Stimulated activated CD4-positive, alpha-beta T cell treated with anti-CD3 and anti-CD28 coated beads, Interleukin-4, amount 100 ng/mL, for 1 hour (primary cell): Measurements from ENCODE around the gene VASH1.

Source experiments
- DNase-seq: peaks from one replicate; pipeline ENCODE4 v3.0.0-alpha.2; 2020

Gene VASH1

DNA sequence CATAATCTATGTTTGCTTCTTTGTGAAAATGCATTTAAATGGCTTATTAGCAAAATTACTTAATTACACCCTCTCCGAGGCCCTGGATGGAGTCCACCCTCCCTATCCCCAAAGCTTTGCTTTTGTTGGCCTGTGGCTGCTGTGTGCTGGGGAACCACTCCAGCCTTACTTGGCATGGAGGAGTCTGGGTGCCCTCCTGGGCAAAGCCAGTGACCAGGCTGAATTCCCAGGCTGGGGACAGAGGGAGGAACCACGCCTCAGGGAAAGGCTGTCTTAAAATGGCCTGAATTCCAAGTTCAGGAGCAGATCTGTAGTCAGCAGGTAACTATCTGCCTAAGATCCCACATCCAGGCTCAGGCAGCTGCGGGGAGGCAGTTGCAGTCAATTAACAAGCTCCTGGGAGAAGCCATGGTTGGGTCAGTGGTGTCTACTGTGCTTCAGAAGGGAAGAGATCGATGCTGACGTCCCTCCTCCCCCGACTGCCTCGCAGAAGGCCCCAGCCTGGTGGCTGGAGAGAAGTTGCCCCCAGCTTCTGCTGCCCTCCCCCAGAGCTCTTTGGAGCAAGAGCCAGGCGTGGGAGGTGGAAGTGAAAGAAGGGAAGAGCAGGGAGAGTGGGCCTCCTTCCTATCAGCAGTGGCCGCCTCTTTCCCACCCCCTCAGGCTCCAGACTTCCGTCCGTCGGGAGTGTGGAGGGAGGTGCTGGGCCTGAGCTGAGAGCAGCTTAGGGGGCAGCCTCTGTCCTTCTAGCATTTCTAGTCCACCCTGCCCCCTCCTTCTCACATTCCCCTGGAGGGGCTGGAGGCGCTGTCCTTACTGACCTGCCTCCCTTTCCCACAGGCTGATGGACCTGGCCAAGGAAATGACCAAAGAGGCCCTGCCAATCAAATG, 11.3 kb downstream of the VASH1 start:
- DNase-seq, result no peak

DNA sequence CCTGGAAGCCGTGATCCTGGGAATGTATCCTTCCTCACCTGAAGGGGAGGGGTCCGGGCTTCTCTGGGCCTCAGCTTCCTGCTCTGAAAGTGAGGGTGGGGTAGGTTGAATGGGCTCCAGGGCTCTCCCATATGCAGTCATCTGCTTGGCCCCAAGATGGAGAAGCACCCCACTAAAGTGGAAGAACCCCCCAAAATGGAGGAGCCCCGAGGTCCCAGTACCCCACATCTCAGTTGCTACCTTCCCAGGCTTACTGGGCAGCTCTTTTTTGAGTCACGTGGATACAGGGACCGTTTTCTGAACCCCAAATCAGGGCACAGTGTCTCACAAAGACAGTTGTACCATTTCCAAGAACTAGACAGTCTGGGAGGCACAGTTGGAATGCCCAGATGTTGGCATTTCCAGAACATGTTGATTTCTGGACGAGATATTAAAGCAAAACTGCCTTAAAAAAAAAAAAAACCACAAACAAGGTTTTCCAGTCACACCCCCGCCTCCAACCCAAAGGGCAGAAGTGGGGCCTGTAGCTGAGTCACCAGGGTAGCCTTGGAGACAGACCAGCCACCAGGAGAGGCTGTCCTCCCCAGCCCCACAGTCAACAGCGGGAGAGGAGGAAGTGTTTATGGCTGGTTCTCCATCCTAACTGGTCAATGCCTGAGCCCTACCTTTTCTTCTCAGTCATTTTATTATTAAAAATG, 12.1 kb downstream of the VASH1 start:
- DNase-seq, result no peak

DNA sequence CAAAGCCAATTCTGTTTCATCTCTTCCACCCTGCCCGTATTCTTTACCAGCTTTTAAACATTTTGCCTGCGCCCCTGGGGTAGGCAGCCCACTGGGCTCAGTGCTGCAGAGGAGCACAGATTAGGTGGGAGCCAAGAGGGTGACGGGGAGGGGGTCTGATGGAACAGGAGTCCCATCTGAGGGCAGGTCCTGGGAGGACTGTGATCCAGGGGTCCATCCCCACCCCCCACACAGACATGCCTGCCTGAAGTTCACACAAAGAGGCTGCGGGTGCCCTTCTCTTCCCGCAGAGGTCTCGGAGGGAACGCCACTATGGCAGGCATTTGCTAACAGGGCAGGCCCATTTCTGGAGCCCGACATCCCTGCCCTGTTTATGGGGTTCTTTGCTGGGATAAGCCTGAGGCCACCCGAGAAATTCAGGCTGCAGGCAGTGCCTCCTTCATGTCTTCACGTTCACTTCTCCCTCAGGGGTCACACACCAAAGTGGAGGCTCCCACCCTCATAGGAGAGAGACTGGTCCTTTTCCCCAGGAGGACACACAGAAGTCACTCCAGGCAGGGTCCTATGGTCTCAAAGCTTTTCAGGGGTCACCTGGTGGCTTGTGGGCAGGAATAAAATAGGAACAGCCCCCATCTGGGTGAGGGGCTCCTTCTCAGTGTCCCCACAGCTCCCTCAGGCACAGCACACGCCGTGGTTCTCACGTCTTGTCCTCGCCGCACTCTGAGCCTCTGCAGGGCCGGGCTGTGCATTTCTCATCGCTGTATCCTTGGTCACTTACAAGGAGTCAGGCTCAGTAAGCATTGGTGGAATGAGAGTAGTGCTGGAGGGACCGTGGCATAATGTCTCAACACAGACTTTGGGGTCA, 12.9 kb downstream of the VASH1 start:
- no peak for DNase-seq

DNA sequence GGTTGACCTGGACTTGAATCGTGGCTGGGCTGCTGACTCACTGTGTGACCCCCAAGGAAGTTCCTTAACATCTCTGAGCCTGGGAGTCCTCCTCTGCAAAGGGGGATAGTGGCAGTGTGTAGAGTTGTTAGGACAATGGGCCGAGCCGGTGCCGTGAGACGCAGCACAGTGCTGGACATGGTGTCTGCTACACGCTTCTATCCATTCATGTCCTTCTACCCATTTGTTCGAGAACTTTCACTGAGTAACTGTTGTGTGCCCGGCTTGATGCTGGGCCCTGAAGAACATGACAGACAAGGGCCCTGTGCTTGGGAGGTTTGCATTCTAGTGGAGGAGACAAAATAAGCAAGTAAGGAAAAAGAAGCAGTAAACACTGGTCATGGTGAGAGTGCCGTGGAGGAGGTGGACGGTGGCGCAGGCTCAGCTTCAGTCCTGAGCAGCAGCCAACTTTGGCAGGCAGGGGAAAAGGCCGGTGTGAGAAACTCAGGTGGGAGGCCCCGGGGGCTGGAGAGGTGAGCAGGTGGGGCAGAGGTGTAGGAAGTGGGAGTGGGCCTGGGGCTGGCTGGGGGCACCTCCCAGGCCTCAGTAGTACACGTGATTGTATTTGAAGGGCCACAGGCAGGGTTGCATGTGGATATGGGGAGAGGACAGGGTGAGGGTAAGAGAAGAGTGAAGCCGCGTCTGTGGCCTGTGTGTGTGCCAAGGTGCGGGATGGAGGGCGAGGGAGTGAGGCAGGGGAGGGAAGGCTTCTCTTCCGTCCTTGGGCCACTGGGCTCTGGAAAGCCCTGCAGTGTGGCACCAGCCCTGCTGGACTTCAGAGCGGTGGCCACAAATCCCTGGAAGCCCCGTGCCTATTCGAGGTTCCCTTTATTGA, 13.8 kb downstream of the VASH1 start:
- DNase-seq, result no peak

DNA sequence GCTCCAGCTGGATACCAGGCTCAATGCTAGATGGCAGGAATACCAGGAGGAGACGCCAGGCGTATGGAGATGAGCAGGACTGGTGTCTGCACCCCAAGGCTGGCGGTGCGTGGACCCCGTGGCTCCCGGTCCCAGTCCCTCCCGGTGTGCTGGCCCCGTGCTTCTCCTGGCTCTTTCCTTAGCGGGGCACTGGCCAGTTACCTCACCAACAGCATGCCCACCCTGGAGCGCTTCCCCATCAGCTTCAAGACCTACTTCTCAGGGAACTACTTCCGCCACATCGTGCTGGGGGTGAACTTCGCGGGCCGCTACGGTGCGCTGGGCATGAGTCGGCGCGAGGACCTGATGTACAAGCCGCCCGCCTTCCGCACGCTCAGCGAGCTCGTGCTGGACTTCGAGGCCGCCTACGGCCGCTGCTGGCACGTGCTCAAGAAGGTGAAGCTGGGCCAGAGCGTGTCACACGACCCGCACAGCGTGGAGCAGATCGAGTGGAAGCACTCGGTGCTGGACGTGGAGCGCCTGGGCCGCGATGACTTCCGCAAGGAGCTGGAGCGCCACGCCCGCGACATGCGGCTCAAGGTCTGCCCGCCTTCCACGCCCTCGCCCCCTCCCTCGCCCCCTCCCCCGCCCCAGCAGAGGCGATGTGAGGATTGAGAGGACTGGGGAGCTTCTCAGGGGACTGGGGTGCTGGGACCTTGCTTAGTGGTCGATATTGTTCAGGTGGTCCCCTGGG, 14.6 kb downstream of the VASH1 start:
- no peak for DNase-seq

DNA sequence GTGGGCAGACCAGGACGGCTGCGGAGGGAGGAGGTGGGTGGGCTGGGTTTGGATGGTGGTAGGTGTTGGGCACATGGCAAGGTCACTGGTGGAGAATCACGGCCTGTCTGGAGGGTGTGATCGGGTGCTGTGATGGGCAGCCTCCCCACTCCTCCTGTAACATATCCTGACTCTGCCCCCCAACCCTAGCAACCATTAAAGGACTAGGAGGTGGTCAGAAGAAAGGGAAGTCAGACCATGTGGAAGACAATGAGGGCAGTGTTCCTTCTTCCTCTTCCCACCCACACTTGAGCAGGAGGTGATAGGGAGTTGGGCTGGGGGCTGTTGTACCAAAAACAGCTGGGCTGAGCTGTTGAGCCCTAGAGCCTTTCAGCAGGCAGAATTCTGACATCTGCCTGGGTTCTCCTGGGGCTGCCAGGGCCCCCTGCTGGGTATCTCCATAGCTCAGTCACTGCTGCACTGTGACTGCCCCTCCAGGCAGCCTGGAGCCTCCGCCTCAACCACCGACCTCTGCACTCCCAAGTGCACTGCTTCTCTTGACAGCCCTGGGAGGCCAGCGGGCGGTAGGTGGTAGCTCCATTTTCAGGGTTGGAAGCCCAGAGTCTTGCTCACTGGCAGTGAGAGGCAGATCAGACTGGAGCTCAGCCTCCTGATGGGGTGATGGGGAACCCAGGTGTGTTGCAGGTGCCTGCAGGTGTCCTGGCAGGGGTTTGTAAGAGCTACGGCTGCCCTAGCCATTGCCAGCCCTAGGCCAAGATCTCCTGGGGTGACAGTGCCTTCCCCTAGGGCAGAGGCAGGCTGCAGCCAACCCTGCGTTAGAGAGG, 15.4 kb downstream of the VASH1 start:
- DNase-seq, result no peak

DNA sequence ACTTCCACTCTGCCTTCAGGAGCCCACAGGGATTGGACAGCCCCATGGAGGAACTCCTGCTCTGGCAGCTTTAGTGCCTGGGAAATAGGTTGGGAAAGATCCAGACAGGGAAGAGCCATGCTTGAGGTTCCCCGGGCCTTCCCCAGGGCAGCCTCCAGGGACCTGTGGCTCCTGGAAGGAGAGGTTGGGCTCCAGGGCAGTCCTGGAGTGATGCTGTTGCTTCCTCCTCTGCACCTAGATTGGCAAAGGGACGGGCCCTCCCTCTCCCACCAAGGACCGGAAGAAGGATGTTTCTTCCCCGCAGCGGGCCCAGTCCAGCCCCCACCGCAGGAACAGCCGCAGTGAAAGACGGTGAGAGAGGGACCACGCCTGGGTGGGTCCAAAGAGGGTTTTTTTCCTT, 16.5 kb downstream of the VASH1 start:
- DNase-seq, result no peak

DNA sequence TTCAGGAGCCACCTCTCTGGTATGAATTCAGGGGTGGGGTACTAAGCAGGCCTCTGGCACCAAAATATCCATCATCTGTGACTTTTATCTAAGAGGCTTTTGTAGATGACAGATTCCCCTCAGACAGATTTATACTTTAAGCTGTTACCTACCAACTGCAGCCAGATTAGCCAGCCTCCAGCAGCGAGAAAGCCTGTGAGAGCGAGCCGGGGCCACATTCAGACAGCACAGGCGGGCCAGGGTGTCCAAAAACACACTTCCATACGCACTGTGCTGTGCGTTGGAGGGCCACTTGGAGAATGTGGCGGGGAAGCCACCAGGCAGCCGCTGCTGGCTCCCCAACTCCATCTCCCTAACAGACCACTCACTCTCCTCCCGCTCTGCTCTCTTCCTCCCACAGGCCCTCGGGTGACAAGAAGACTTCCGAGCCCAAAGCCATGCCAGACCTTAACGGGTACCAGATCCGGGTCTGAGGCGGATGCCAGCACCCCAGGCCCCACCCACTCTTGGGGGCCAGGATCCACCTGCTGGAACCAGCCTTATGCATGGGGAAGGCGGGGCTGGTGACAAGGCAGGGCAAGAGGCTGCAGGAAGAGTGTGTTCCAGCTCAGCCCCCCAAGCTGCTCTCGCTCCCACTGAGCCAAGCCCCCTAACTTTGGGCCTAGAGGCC, 17.4 kb downstream of the VASH1 start:
- no peak for DNase-seq

DNA sequence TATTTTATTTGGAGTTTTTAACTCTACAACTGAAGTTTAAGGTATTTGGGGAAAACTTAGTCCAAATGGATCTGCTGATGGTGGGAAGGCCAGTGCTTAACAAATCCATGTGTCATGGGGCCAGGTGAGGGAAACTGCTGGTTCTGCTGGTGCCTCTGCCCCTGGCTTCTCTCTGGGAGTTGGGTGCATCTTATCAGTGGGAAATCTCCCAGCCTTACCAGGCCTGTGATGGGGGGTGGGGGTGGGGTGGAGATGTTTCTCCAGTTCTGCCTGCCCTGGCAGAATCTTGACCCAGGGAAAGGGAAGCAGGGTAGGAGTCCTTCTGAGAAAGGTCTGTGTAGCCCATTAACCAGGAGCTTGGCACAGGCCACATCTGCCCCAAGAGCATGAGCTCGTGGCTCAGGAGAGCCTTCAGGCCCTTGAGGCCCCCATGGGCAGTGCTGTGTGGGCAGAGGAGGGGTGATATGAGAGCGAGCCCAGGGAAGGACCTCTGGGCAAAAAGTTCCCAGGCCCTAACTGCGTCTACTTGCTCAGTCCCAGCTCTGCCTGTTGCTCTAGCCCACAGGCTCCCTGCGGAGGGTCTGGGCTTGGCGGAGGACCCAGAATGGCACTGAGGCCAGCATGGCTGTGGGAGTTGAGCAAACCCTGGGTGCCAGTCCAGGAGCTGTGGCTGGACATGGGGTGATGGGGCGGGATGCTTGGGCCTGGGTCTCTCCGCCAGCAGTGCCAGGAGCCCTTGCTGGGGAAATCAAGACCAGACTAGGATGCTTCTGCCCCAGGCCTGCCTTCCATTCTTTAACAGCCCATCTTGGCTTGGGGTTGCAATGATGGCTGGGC, 18.2 kb downstream of the VASH1 start:
- DNase-seq, result no peak

DNA sequence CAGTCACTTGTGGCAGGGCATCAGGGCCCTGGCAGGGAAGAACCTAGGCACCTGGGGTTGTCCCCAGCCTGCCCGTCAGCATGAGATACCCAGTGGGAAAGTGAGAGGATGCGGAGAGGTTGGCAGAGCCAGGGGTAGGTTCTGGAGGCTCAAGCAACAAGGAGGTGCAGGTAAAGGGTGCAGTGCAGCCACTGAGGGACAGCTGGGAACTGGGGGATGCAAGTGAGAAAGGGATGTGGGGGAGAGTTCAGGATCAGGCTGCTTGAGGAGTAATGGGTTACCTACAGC, 18.7 kb downstream of the VASH1 start:
- DNase-seq, result no peak

DNA sequence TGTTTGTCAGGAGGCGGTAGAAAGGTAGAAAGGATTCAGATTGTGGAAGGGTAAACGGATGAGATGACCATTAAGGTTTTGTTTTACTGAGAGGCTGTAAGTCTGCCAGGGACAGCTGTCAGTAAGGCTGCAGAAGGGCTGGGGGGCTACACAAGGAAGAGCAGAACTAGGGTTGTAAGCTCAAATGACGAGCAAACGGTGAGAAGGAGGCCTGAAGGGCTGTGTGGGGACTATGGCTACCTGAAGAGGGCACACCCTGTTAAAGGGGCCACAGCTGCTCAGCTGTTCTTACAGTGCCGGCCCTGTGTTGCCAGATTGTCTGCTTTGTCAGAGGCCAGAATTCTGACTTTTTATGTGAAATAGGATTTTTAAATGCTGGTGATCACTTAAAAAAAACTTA, 19.1 kb downstream of the VASH1 start:
- no peak for DNase-seq

DNA sequence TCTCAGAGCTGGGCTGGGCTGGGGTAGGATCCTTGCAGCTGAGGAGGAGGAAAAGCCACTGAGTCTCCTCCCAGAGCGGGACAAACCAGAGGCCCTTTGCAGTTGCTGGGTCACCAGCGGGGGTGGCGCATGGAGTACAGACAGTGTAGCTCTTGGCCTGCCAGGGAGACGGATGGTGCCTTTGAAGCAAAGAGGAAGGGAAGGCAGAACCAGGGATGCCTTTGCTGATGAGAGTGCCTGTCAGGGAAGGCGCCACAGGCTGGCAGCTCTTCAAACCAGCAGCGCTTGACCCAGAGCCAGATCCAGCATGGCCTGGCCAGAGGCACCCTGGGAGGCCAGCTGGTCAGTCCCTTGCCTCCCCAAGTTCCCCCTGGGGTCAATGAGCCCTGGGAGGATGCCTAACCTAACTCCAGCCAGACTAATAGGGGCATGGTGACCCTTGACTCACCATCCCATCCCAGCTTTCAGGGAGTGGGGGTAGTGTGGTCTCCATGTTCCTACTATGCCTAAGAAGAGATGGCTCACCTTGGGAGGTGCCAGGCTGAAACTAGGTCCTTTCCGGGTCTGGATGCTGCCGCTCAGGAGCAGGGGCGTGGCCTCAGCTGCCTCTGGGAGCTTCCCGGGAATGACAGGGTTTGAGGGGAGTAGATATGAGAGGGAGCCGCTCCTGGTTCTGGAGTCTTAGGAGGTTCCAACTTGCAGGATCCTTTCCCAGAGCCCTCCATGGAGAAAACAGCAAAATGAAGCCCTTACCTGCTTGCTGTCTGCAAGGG, 19.8 kb downstream of the VASH1 start:
- no peak for DNase-seq

DNA sequence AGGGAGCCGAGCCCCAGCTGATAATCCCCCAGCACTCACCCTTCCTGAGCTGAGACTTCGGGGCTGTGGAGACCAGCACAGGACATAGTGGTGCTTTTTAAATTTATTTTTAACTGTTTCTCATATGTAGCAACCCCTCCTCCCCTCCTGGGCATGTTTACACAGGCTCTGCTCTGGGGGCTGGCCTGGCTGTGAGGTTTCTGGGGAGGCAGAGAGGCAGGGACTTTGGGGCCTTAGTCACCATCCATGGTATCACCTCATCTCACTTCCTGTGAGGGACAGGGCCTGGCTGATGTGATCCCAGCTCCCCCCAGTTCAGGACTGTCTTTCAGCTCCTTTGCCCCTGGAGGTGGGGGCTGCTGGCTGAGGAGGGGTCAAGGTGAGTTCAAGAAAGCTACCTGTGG, 20.4 kb downstream of the VASH1 start:
- DNase-seq, result no peak

DNA sequence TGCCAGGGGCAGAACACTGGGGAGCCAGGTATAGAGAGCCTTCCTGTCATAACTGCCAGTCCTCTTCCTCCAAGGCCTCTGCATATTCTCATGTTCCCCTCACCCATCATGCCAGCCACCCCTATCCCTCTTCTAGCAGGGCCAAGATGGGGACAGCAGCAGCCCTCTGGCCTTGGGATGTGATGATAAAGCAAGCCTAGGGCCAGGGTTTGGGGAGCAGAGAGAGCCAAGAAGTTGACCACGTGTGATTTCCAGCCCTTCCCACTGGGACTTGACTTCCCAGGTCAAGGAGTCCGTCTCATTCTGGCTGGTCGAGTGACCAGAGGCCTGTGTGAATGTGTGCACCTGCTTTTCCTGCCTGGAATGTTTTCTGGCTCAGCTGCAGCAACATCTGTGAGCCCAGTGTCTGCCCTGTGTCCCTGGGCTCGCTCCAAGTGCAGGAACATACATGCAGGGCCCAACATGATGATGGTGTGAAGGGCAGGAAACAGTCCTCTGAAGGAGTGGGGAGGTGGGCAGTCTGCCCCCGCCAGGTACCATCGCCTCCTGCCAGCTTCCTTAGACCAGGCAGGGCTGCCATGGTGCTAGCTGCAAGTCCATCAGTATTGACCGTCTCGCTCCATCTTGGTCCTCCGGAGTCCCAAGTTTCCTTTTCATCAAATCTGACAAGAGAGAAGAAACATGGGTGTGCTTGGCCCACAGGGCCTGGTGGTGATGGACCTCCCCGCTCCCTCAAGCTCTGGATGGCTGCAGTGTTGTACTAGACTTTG, 21.0 kb downstream of the VASH1 start:
- no peak for DNase-seq

DNA sequence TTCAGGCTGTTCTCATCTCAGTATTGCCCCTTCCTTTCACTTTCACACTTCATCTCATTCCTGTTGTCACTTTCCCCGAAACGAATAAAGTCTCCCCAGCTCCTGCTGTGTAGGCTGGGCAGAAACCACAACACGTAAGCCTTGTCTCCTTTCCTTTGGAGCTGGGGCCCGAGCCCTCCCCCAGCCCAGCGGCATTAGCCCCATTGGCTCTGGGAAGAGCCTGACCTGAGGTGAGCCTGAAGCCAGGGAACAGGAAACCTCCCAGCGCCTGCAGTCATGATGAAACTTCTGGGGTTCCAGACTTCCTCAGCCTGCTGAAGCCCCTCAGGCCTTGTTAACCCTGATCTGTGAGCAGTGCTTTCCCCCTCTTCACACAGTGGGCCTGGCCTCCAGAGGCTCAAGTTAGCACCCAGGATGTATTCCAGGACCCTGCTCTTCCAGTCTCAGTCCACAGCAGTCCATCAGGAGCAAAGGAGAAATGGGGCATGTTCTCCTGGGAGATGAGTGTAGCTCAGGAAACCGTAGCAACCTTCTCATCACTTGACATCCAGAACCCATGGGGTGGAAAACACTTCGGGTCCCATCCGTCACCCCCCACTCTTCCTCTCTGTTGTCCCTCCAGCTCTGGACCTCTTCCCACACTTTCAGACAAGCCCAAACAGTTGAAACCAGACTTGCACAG, 21.8 kb downstream of the VASH1 start:
- no peak for DNase-seq

DNA sequence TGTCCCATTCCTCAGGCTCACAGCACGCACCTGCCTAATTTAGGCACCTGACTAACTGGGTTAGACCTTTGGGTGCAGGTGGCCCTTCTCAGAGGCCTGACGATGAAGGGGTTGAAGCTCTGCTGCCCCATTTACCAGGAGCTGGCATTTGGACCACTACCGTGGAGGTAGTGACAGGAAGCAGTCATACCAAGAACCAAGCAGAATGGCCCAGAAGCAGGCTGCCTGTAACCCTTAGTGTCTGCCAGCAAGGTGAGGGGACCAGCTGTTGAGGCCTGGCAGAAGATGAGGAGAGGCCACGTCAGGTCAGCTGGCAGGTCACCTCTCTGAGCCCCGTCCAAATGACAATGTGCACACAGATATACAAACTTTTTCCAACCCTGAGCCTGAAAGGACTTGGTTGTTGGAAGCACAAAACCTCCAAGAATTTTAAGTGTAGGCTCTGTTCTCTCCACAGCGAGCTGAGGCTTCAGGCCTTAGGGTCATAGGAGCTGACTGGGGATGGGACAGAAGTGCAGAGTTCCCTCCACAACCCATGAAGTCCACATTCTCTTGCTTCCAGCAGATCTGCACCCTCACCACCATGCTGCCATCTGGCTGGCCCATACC, 23.1 kb downstream of the VASH1 start:
- no peak for DNase-seq

DNA sequence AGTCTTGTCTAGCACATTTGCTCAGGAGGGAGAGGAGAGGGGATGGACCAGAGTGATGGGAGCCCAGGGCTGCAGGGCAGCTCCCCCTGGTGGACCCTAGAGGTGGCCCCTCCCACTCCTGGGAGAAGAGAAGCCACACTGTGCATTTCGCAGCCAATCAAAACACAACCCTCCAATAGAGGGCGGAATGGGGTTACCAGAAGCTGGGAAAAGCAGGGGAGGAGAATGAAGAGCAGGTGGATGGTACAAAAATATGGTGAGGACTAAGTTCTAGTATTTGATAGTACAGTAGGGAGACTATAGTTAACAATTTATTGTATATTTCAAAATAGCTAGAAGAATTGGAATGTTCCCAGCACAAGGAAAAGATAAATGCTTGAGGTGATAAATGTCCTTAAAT, 23.6 kb downstream of the VASH1 start:
- DNase-seq, result peak; percentile 48
